H9 (cell line): ENCODE data around the gene NRG3. TPM values are rescaled to one million over a fixed set of nuclear protein-coding genes. Genes with fewer than 3 reads are reported as not detected.
A peak's percentile ranks its signal among the peaks of the same experiment; 100 is the strongest.

Experiments used
- DNase-seq: peaks from one replicate; pipeline ENCODE4 v3.0.0-alpha.2; 2017
- H2AFZ ChIP-seq: one replicate; pipeline ENCODE4 v1.6.1; 2013; ENCODE audit warnings: mild to moderate bottlenecking, low read length, control low read depth, moderate library complexity
- H2AK5ac ChIP-seq: 2 replicates; pipeline ENCODE4 v1.6.1; 2013; ENCODE audit warnings: low read length, control low read depth, mixed read lengths; ENCODE audit not compliant: insufficient read length
- H2BK120ac ChIP-seq: one replicate; pipeline ENCODE4 v1.6.1; 2013; ENCODE audit warnings: low read depth, mild to moderate bottlenecking, low read length, control low read depth, inconsistent platforms; ENCODE audit not compliant: poor library complexity, severe bottlenecking
- H2BK12ac ChIP-seq: 2 replicates; pipeline ENCODE4 v1.6.1; 2013; ENCODE audit warnings: low read length, control low read depth, mixed read lengths, low read depth; ENCODE audit not compliant: insufficient read length
- H2BK15ac ChIP-seq: 2 replicates; pipeline ENCODE4 v1.6.1; 2013; ENCODE audit warnings: low read depth, low read length, control low read depth
- H2BK20ac ChIP-seq: one replicate; pipeline ENCODE4 v1.6.1; 2013; ENCODE audit warnings: low read depth, mild to moderate bottlenecking, low read length, control low read depth, inconsistent platforms; ENCODE audit not compliant: poor library complexity, severe bottlenecking
- H2BK5ac ChIP-seq: 2 replicates; pipeline ENCODE4 v1.6.1; 2013; ENCODE audit warnings: low read length, control low read depth, mixed read lengths; ENCODE audit not compliant: insufficient read length
- H3K14ac ChIP-seq: 2 replicates; pipeline ENCODE4 v1.6.1; 2013; ENCODE audit warnings: low read length, control low read depth; ENCODE audit not compliant: insufficient read depth
- H3K18ac ChIP-seq: 2 replicates; pipeline ENCODE4 v1.6.1; 2013; ENCODE audit warnings: low read depth, mild to moderate bottlenecking, mixed read lengths, low read length, control low read depth; ENCODE audit not compliant: insufficient read length
- H3K23ac ChIP-seq: 2 replicates; pipeline ENCODE4 v1.6.1; 2013; ENCODE audit warnings: low read length, control low read depth, mixed read lengths, low read depth; ENCODE audit not compliant: insufficient read length
- H3K23me2 ChIP-seq: 2 replicates; pipeline ENCODE4 v1.6.1; 2013; ENCODE audit warnings: low read depth, mild to moderate bottlenecking, mixed read lengths, low read length, control low read depth; ENCODE audit not compliant: insufficient read length, poor library complexity, severe bottlenecking
- H3K27ac ChIP-seq: 2 replicates; pipeline ENCODE4 v1.5.1; 2013; ENCODE audit warnings: low read length, control low read depth, mixed read lengths, low read depth; ENCODE audit not compliant: insufficient read length
- H3K27me3 ChIP-seq: 2 replicates; pipeline ENCODE4 v1.6.1; 2013; ENCODE audit warnings: low read length, control low read depth, inconsistent platforms; ENCODE audit not compliant: insufficient read depth
- H3K4ac ChIP-seq: 2 replicates; pipeline ENCODE4 v1.6.1; 2013; ENCODE audit warnings: low read depth, mild to moderate bottlenecking, control low read depth, inconsistent platforms, low read length, moderate library complexity
- H3K4me1 ChIP-seq: 2 replicates; pipeline ENCODE4 v1.6.1; 2013; ENCODE audit warnings: low read length, control low read depth, inconsistent platforms; ENCODE audit not compliant: insufficient read depth
- H3K4me2 ChIP-seq: 2 replicates; pipeline ENCODE4 v1.6.1; 2013; ENCODE audit warnings: low read length, control low read depth, mixed read lengths; ENCODE audit not compliant: insufficient read length, insufficient read depth
- H3K56ac ChIP-seq: 2 replicates; pipeline ENCODE4 v1.6.1; 2013; ENCODE audit warnings: low read depth, mild to moderate bottlenecking, mixed read lengths, low read length, control low read depth; ENCODE audit not compliant: insufficient read length
- H3K79me1 ChIP-seq: 2 replicates; pipeline ENCODE4 v1.6.1; 2013; ENCODE audit warnings: low read depth, mild to moderate bottlenecking, moderate library complexity, low read length, control low read depth, inconsistent platforms; ENCODE audit not compliant: insufficient read depth, poor library complexity, severe bottlenecking
- H3K79me2 ChIP-seq: 2 replicates; pipeline ENCODE4 v1.6.1; 2013; ENCODE audit warnings: low read length, control low read depth, inconsistent platforms; ENCODE audit not compliant: insufficient read depth
- H3K9ac ChIP-seq: 2 replicates; pipeline ENCODE4 v1.6.1; 2013; ENCODE audit warnings: low read length, control low read depth, mixed read lengths; ENCODE audit not compliant: insufficient read length; ENCODE audit errors: extremely low read depth
- H3K9me3 ChIP-seq: one replicate; pipeline ENCODE4 v1.6.1; 2013; ENCODE audit warnings: low read depth, low read length, inconsistent platforms; ENCODE audit not compliant: control insufficient read depth
- H3T11ph ChIP-seq: one replicate; pipeline ENCODE4 v1.6.1; 2013; ENCODE audit warnings: mild to moderate bottlenecking, low read length, control low read depth, inconsistent platforms
- H4K20me1 ChIP-seq: one replicate; pipeline ENCODE4 v1.6.1; 2013; ENCODE audit not compliant: control insufficient read depth, insufficient read length, insufficient read depth
- H4K5ac ChIP-seq: 2 replicates; pipeline ENCODE4 v1.6.1; 2013; ENCODE audit warnings: low read depth, mild to moderate bottlenecking, mixed read lengths, low read length, control low read depth; ENCODE audit not compliant: insufficient read length
- H4K8ac ChIP-seq: replicated peaks from 2 replicates; pipeline ENCODE4 v1.6.1; 2013; ENCODE audit warnings: low read length, control low read depth, mixed read lengths, low read depth; ENCODE audit not compliant: insufficient read length
- H4K91ac ChIP-seq: 2 replicates; pipeline ENCODE4 v1.6.1; 2013; ENCODE audit warnings: low read depth, mild to moderate bottlenecking, moderate library complexity, mixed read lengths, low read length, control low read depth; ENCODE audit not compliant: insufficient read length
- H3K27ac Mint-ChIP-seq, 3 experiments: 2 replicates in 2 of 3; 3 replicates in 1 of 3; pipeline ENCODE4 v1.8.0; 2020 to 2021; ENCODE audit warnings: mixed read lengths in 3 of 3, mild to moderate bottlenecking in 1 of 3, moderate library complexity in 1 of 3
- H3K27me3 Mint-ChIP-seq: 2 replicates; pipeline ENCODE4 v1.8.0; 2021; ENCODE audit warnings: low read depth, mild to moderate bottlenecking, moderate library complexity, mixed read lengths
- H3K36me3 Mint-ChIP-seq, 3 experiments: 2 replicates in 2 of 3; 3 replicates in 1 of 3; pipeline ENCODE4 v1.8.0; 2020 to 2021; ENCODE audit warnings: low read depth in 3 of 3, mixed read lengths in 3 of 3; ENCODE audit not compliant: insufficient read depth in 1 of 3
- H3K4me1 Mint-ChIP-seq, 2 experiments: 2 replicates each; pipeline ENCODE4 v1.8.0; 2020; ENCODE audit warnings: mixed read lengths in 2 of 2
- H3K4me3 Mint-ChIP-seq, 2 experiments: 2 replicates in 1 of 2; 3 replicates in 1 of 2; pipeline ENCODE4 v1.8.0; 2020 to 2021; ENCODE audit warnings: mild to moderate bottlenecking in 2 of 2, mixed read lengths in 2 of 2, moderate library complexity in 1 of 2
- H3K9me3 Mint-ChIP-seq, 2 experiments: 2 replicates in 1 of 2; 3 replicates in 1 of 2; pipeline ENCODE4 v1.8.0; 2020; ENCODE audit warnings: mild to moderate bottlenecking in 2 of 2, mixed read lengths in 2 of 2, moderate library complexity in 1 of 2
- WGBS: extraction: QIAGEN DNeasy Blood & Tissue Kit; methylation state at CpG from one replicate; pipeline ENCODE4 v1.1.7; 2013; ENCODE audit warnings: missing lambda C conversion rate, low lambda C conversion rate, mixed read lengths; ENCODE audit not compliant: insufficient read length; ENCODE audit errors: extremely low coverage; 5-methylcytosine and 5-hydroxymethylcytosine counted together
- total RNA-seq: library from RNA; stranded (reverse); gene quantifications from 2 replicates; pipeline ENCODE4 v1.2.1, GENCODE V29; 2021
- TF ChIP-seq, protein P1 (sequence below): fragments of 200-600 bp; sonication (generic); conservative IDR thresholded peaks from 3 replicates; pipeline ENCODE4 v1.8.0; 2021; ENCODE audit warnings: antibody characterized with exemption, mild to moderate bottlenecking

NRG3 gene
- total RNA-seq, 1 experiment from 2014 or later = 1.6 TPM

DNA sequence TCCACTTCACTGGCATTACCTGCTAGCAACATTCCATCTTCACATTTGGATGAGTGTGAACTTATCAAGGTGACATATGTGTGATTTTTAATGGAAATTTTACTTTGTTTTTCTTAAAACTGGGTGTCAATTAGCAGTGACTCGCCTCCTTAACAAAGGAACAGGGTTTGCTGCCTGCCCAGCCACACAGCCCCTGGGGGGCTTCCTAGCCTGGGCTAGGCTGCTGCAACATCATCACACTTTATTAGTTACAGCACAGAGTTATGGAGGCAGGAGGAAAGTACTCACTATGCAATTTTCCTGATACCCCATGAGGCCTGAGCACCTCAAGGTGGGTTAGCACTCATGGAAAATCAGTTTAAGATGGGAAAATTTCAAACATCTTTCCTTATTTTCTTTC is 861.3 kb downstream of the NRG3 start:
- no peak overlapping the region for H2BK12ac ChIP-seq
- no peak overlapping the region for H4K91ac ChIP-seq
- H4K20me1 ChIP-seq = no peaks in the 10 kb centered on the region
- H3K4me2 ChIP-seq = no peak overlapping the region
- H3K79me2 ChIP-seq = no peaks in the 10 kb centered on the region
- no peak for DNase-seq
- H3K9ac ChIP-seq = no peak overlapping the region
- no peak overlapping the region for H2BK5ac ChIP-seq
- no peak overlapping the region for H3K14ac ChIP-seq
- H3K27ac Mint-ChIP-seq = 0 out of 7 replicates have a peak overlapping the region, but pooled peaks of 1 of the 3 experiments have one; percentile 60
- no peak overlapping the region for H3K4me3 Mint-ChIP-seq
- H3K36me3 Mint-ChIP-seq = no peaks in the 10 kb centered on the region
- no peak overlapping the region for H2AK5ac ChIP-seq
- no peak overlapping the region for H2BK120ac ChIP-seq
- H3K79me1 ChIP-seq = no peaks in the 10 kb centered on the region
- no peak overlapping the region for H3K27ac ChIP-seq
- H3K27me3 Mint-ChIP-seq = no peaks in the 10 kb centered on the region
- no peak overlapping the region for H3T11ph ChIP-seq
- no peak overlapping the region for H4K8ac ChIP-seq
- no peak overlapping the region for H2AFZ ChIP-seq
- TF ChIP-seq, protein P1, sequence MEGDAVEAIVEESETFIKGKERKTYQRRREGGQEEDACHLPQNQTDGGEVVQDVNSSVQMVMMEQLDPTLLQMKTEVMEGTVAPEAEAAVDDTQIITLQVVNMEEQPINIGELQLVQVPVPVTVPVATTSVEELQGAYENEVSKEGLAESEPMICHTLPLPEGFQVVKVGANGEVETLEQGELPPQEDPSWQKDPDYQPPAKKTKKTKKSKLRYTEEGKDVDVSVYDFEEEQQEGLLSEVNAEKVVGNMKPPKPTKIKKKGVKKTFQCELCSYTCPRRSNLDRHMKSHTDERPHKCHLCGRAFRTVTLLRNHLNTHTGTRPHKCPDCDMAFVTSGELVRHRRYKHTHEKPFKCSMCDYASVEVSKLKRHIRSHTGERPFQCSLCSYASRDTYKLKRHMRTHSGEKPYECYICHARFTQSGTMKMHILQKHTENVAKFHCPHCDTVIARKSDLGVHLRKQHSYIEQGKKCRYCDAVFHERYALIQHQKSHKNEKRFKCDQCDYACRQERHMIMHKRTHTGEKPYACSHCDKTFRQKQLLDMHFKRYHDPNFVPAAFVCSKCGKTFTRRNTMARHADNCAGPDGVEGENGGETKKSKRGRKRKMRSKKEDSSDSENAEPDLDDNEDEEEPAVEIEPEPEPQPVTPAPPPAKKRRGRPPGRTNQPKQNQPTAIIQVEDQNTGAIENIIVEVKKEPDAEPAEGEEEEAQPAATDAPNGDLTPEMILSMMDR = no peak
- H3K23me2 ChIP-seq = no peaks in the 10 kb centered on the region
- no peak overlapping the region for H3K4ac ChIP-seq
- peaks cover 7 to 11% of the 10 kb centered on the region in 2 experiments for H3K4me1 Mint-ChIP-seq
- no peak overlapping the region for H3K18ac ChIP-seq
- H4K5ac ChIP-seq = no peak overlapping the region
- H3K56ac ChIP-seq = no peak overlapping the region
- no peaks in the 10 kb centered on the region for H3K27me3 ChIP-seq
- H2BK20ac ChIP-seq = no peak overlapping the region
- H3K9me3 ChIP-seq = no peaks in the 10 kb centered on the region
- H3K23ac ChIP-seq = no peak overlapping the region
- H3K4me1 ChIP-seq = no peaks in the 10 kb centered on the region
- WGBS = no CpG with 5 or more reads among the region's 1 CpG
- no peak overlapping the region for H2BK15ac ChIP-seq
- no peaks in the 10 kb centered on the region for H3K9me3 Mint-ChIP-seq
